Measurements from ENCODE around the gene PSMA1. TPM values are rescaled to one million over a fixed set of nuclear protein-coding genes. Genes with fewer than 3 reads are reported as not detected.

The PSMA1 gene
- total RNA-seq, 4 donors from 2014 or later, result 72.0 to 127 (median 114) TPM

GRCh38 chr11:14480716-14481115 lies 39.5 kb downstream of the PSMA1 start:
- H3K4me3 ChIP-seq, result no peak overlapping the region
- H3K4me1 ChIP-seq, result no peaks in the 10 kb centered on the region
- no peak overlapping the region for H3K27ac ChIP-seq
- TF ChIP-seq CTCF (IDR thresholded peaks at IDR 0.05) (no peak), POLR2A (IDR thresholded peaks at IDR 0.05) (no peak)
- peaks cover 8 to 100% (median 39%) of the 10 kb centered on the region in 3 donors for H3K36me3 ChIP-seq
- DNase-seq, result no peak
- no peaks in the 10 kb centered on the region for H3K27me3 ChIP-seq
- intact Hi-C loops (cut with DNase I), result no loop called here
- H3K9me3 ChIP-seq, result no peaks in the 10 kb centered on the region
- 76 to 77% methylated on average over 3 of the region's 3 CpGs for WGBS, 2 donors

GRCh38 chr11:14471127-14471526 lies 49.1 kb downstream of the PSMA1 start:
- DNase-seq, result no peak
- H3K27me3 ChIP-seq, result no peaks in the 10 kb centered on the region
- TF ChIP-seq CTCF (IDR thresholded peaks at IDR 0.05) (no peak), POLR2A (IDR thresholded peaks at IDR 0.05) (no peak)
- intact Hi-C loops (cut with DNase I), result no loop called here
- no peaks in the 10 kb centered on the region for H3K9me3 ChIP-seq
- no peaks in the 10 kb centered on the region for H3K4me1 ChIP-seq
- WGBS, 2 donors, result 68 to 71% methylated on average over 1 of the region's 1 CpG
- H3K36me3 ChIP-seq, result peaks cover 12 to 99% (median 48%) of the 10 kb centered on the region in 3 donors
- no peak overlapping the region for H3K4me3 ChIP-seq
- no peak overlapping the region for H3K27ac ChIP-seq

GRCh38 chr11:14463623-14464022 lies 56.6 kb downstream of the PSMA1 start:
- Histone ChIP-seq H3K27ac (no peak overlapping the region), H3K4me3 (no peak overlapping the region), H3K4me1 (no peaks in the 10 kb centered on the region), H3K27me3 (no peaks in the 10 kb centered on the region), H3K36me3 (peaks cover 22 to 99% (median 58%) of the 10 kb centered on the region in 3 donors), H3K9me3 (no peaks in the 10 kb centered on the region)
- TF ChIP-seq POLR2A (IDR thresholded peaks at IDR 0.05) (no peak), CTCF (IDR thresholded peaks at IDR 0.05) (no peak)
- 83 to 97% methylated on average over 2 of the region's 2 CpGs for WGBS, 2 donors
- no peak for DNase-seq
- intact Hi-C loops (cut with DNase I), result no loop called here

- no peak for TF ChIP-seq CTCF (IDR thresholded peaks at IDR 0.05)
- no peak for TF ChIP-seq POLR2A (IDR thresholded peaks at IDR 0.05)
- intact Hi-C loops (cut with DNase I), result no loop called here
- peaks cover 16 to 95% (median 44%) of the 10 kb centered on the region in 3 donors for H3K36me3 ChIP-seq
- no peaks in the 10 kb centered on the region for H3K9me3 ChIP-seq
- H3K4me1 ChIP-seq, result no peaks in the 10 kb centered on the region
- no peaks in the 10 kb centered on the region for H3K27me3 ChIP-seq
- H3K4me3 ChIP-seq, result no peak overlapping the region
- DNase-seq, result no peak
- no peak overlapping the region for H3K27ac ChIP-seq
Measured at GRCh38 chr11:14460147-14460546, 60.0 kb downstream of the PSMA1 start.

GRCh38 chr11:14458377-14458776 lies 61.8 kb downstream of the PSMA1 start:
- DNase-seq, result no peak
- TF ChIP-seq CTCF (IDR thresholded peaks at IDR 0.05), result no peak
- Histone ChIP-seq H3K36me3 (peaks cover 5 to 77% (median 36%) of the 10 kb centered on the region in 3 donors), H3K27me3 (no peaks in the 10 kb centered on the region), H3K27ac (no peak overlapping the region), H3K9me3 (no peaks in the 10 kb centered on the region), H3K4me1 (no peaks in the 10 kb centered on the region), H3K4me3 (no peak overlapping the region)
- 81 to 91% methylated on average over 3 of the region's 3 CpGs for WGBS, 2 donors
- intact Hi-C loops (cut with DNase I), result no loop called here
